H1 (cell line): ENCODE measurements around the gene XRN2. TPM values are rescaled to one million over a fixed set of nuclear protein-coding genes. Genes with fewer than 3 reads are reported as not detected.

Experiments used
- ATF2 ChIP-seq: IDR thresholded peaks from 2 replicates; pipeline ENCODE4 v1.6.1; 2012; ENCODE audit warnings: low read length, inconsistent platforms
- CHD7 ChIP-seq: fragments of 300-600 bp; sonication (generic); IDR thresholded peaks from 2 replicates; pipeline ENCODE4 v1.7.1; 2012; ENCODE audit warnings: low read length, moderate library complexity, mild to moderate bottlenecking, inconsistent platforms; ENCODE audit not compliant: insufficient replicate concordance
- CREB1 ChIP-seq: IDR thresholded peaks from 2 replicates; pipeline ENCODE4 v1.6.1; 2012; ENCODE audit warnings: inconsistent platforms
- CTCF ChIP-seq, 3 experiments: IDR thresholded peaks; 1 replicate in 2 of 3; 2 replicates in 1 of 3; pipeline versions ENCODE4 v1.5.1 to v1.6.1; 2011; ENCODE audit warnings: low read length in 3 of 3, mild to moderate bottlenecking in 3 of 3, inconsistent platforms in 2 of 3, low read depth in 1 of 3, moderate library complexity in 1 of 3; ENCODE audit not compliant: insufficient read depth in 1 of 3; ENCODE audit errors: control extremely low read depth in 1 of 3
- TEAD4 ChIP-seq: IDR thresholded peaks from 2 replicates; pipeline ENCODE4 v1.6.1; 2012; ENCODE audit warnings: low read depth, low read length, inconsistent platforms, mixed read lengths
- polyA plus RNA-seq, 7 experiments: library from polyadenylated mRNA; depleted of rRNA in 3 of 7; stranded (reverse) in 5 of 7; unstranded in 2 of 7; fragments of >200 nt in 5 of 7; fragments of 200-250 nt in 2 of 7; gene quantifications; 1 replicate in 5 of 7; 2 replicates in 1 of 7; 4 replicates in 1 of 7; pipeline versions ENCODE4 v1.2.1 to v1.2.3, GENCODE V29; 2011 to 2013; ENCODE audit warnings: missing spikeins in 2 of 7, mixed read lengths in 2 of 7
- total RNA-seq: library from RNA; stranded (reverse); fragmentation: NEBNext Ultra II Directional; extraction: Animal tissue kit (Norgen Biotek cat#: 25700); gene quantifications from 2 replicates; pipeline ENCODE4 v1.2.1, GENCODE V29; 2021

Gene XRN2
- total and polyA plus RNA-seq, 2 of the 8 experiments (the other 6 are each of a cell fraction or from before 2014, with no cell fraction given), result 60.3 to 139 TPM

GRCh38 chr20:21272679-21273078 lies 30.5 kb upstream of the XRN2 start (continued):
- TF ChIP-seq ATF2 (no peak), CHD7 (no peak), TEAD4 (no peak), CREB1 (no peak), CTCF (IDR thresholded peaks at IDR 0.05; ENCODE audit: control extremely low read depth in 1 of 3, insufficient read depth in 1 of 3, low read depth in 1 of 3, low read length in 3 of 3) (no peak)
